Activated naive CD4-positive, alpha-beta T cell treated with anti-CD3 and anti-CD28 coated beads for 36 hours (primary cell): ENCODE results near the gene KLK3. TPM values are rescaled to one million over a fixed set of nuclear protein-coding genes. Genes with fewer than 3 reads are reported as not detected.

ENCODE experiments used
- CTCF ChIA-PET: fragments of 350-600 bp; sonication (Branson Sonifier 250); formaldehyde crosslinking; loops from one replicate; lab custom pipeline; 2021; ENCODE audit warnings: antibody characterized with exemption; lab: Charles Lee
- DNase-seq: peaks from one replicate; pipeline ENCODE4 v3.0.0-alpha.2; 2020
- H3K27ac Mint-ChIP-seq: one replicate; pipeline ENCODE4 v1.8.0; 2021; ENCODE audit warnings: mild to moderate bottlenecking, mixed read lengths
- H3K27me3 Mint-ChIP-seq: one replicate; pipeline ENCODE4 v1.8.0; 2021; ENCODE audit warnings: low read depth, mixed read lengths
- H3K36me3 Mint-ChIP-seq: one replicate; pipeline ENCODE4 v1.8.0; 2021; ENCODE audit warnings: low read depth, mixed read lengths
- H3K4me1 Mint-ChIP-seq: one replicate; pipeline ENCODE4 v1.8.0; 2021; ENCODE audit warnings: low read depth, mixed read lengths
- H3K4me3 Mint-ChIP-seq: one replicate; pipeline ENCODE4 v1.8.0; 2021; ENCODE audit warnings: mild to moderate bottlenecking, moderate library complexity, mixed read lengths
- H3K9me3 Mint-ChIP-seq: one replicate; pipeline ENCODE4 v1.8.0; 2021; ENCODE audit warnings: mixed read lengths
- intact Hi-C: fragments of 100-400 bp; cut with micrococcal nuclease; formaldehyde crosslinking; loops from one replicate; pipeline ENCODE4 v1.15.1; 2023
- total RNA-seq, 2 experiments: library from RNA; stranded (reverse); gene quantifications; one replicate each; pipeline ENCODE4 v1.2.3, GENCODE V29; 2021

Gene KLK3
- total RNA-seq, 2 experiments from 2014 or later = not detected

DNA sequence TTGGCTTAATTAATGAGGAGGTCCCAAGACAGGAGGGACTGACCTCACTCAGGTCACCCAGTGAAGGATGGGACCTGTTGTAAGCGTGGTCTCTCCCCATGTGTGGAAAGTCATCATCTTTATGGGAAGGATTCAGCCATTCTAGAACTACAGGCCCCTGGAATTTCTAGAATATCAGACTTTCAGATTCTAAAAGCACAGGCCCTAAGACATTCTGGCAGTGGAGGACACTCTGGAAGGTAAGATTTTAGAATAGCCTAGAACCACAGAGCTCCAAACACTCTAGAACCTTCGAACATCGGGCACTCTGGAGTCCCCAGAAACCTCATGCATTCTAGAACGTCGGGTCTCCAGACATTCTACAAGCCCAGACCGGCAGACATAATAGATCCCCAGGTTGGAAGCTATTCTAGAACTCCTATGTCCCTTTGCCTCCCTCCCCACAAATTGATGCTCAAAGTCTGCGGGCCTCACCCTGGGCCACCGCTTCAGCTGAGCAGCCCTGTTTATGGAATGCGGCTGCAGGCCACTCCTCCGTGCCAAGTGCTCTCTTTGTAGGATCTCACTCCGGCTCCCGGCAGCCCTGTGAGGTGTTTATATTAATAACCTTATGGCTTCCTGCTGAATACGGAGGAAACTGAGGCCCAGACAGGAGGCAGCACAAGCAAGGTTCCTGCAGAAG is 19.5 kb upstream of the KLK3 start:
- CTCF ChIA-PET = no interaction called here
- peak overlapping the region; percentile 73 for H3K4me3 Mint-ChIP-seq
- H3K27ac Mint-ChIP-seq = no peak overlapping the region
- DNase-seq = no peak
- peaks cover 46% of the 10 kb centered on the region for H3K27me3 Mint-ChIP-seq
- peaks cover 7% of the 10 kb centered on the region for H3K4me1 Mint-ChIP-seq
- no peaks in the 10 kb centered on the region for H3K36me3 Mint-ChIP-seq
- intact Hi-C loops = loop anchor here (2.0 to 5.0 kb wide), 2 partner anchors 18 to 87 kb away; no protein-coding TSS in a partner anchor
- no peaks in the 10 kb centered on the region for H3K9me3 Mint-ChIP-seq

- H3K9me3 Mint-ChIP-seq = no peaks in the 10 kb centered on the region
- peaks cover 7% of the 10 kb centered on the region for H3K4me1 Mint-ChIP-seq
- CTCF ChIA-PET = no interaction called here
- DNase-seq = peak; percentile 78
- intact Hi-C loops = loop anchor here (2.0 to 5.0 kb wide), 3 partner anchors 19 to 86 kb away; no protein-coding TSS in a partner anchor
- H3K27me3 Mint-ChIP-seq = peaks cover 47% of the 10 kb centered on the region
- no peak overlapping the region for H3K27ac Mint-ChIP-seq
- H3K4me3 Mint-ChIP-seq = peak overlapping the region; percentile 73
- no peaks in the 10 kb centered on the region for H3K36me3 Mint-ChIP-seq
Measured at GRCh38 chr19:50835785-50836542, 18.8 kb upstream of the KLK3 start.

DNA sequence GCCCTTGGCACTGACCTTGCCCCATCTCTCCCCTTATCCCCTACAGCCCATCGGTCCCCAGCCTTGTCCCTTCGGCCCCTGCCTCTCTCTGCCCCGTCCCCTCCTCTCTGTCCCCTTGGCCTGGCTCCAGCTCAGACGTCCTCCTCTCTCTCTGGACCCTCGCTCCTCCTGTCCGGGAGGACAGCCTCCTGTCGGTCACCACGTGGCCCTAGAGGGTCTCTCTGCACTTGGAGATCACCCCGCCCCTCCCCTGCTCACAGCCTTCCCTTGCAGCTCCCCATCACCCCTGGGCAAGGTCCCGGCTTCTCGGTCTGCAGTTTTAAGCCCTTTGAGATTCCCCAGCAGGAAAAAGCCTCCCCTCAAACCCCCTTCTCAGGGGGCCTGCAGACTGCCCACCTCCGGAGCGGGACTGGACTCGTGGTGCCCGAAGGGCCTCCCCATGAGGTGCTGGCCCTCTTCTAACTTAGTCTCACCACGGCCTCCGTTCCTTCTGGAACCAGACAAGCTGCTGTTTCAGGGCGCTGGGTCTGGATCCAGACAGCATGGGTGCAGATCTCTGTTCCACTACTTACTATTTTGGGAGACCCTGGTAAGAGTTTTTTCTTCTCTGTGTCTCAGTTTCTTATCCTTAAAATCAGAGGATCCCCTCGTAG is 18.0 kb upstream of the KLK3 start:
- DNase-seq = no peak
- Mint-ChIP-seq H3K36me3 (no peaks in the 10 kb centered on the region), H3K4me1 (peaks cover 7% of the 10 kb centered on the region), H3K9me3 (no peaks in the 10 kb centered on the region), H3K27me3 (peaks cover 40% of the 10 kb centered on the region), H3K4me3 (peak overlapping the region; percentile 73), H3K27ac (no peak overlapping the region)
- CTCF ChIA-PET = no interaction called here
- intact Hi-C loops = loop anchor here (2.0 to 5.0 kb wide), 2 partner anchors 32 to 86 kb away; no protein-coding TSS in a partner anchor

- no peak overlapping the region for H3K27ac Mint-ChIP-seq
- no peak overlapping the region for H3K4me3 Mint-ChIP-seq
- CTCF ChIA-PET = no interaction called here
Measured at GRCh38 chr19:50837300-50837699, 17.4 kb upstream of the KLK3 start.

GRCh38 chr19:50838239-50838638 is 16.5 kb upstream of the KLK3 start:
- CTCF ChIA-PET = no interaction called here
- H3K27me3 Mint-ChIP-seq = peaks cover 35% of the 10 kb centered on the region
- H3K27ac Mint-ChIP-seq = no peak overlapping the region
- H3K36me3 Mint-ChIP-seq = no peaks in the 10 kb centered on the region
- H3K4me1 Mint-ChIP-seq = peaks cover 7% of the 10 kb centered on the region
- no peak overlapping the region for H3K4me3 Mint-ChIP-seq
- intact Hi-C loops = loop anchor here (5.0 kb wide), 1 partner anchor 84 kb away; no protein-coding TSS in a partner anchor
- peaks cover 1% of the 10 kb centered on the region for H3K9me3 Mint-ChIP-seq
- DNase-seq = no peak

More at GRCh38 chr19:50837300-50837699, 17.4 kb upstream of the KLK3 start:
- no peaks in the 10 kb centered on the region for H3K9me3 Mint-ChIP-seq
- no peak for DNase-seq
- peaks cover 7% of the 10 kb centered on the region for H3K4me1 Mint-ChIP-seq
- intact Hi-C loops = loop anchor here (2.0 to 5.0 kb wide), 2 partner anchors 32 to 85 kb away; no protein-coding TSS in a partner anchor
- peaks cover 39% of the 10 kb centered on the region for H3K27me3 Mint-ChIP-seq
- H3K36me3 Mint-ChIP-seq = no peaks in the 10 kb centered on the region

- intact Hi-C loops = loop anchor here (5.0 kb wide), 1 partner anchor 82 kb away; no protein-coding TSS in a partner anchor
- Mint-ChIP-seq H3K36me3 (peaks cover 1% of the 10 kb centered on the region), H3K4me3 (no peak overlapping the region), H3K4me1 (peaks cover 7% of the 10 kb centered on the region), H3K27me3 (peaks cover 34% of the 10 kb centered on the region), H3K27ac (no peak overlapping the region), H3K9me3 (peaks cover 11% of the 10 kb centered on the region)
- DNase-seq = no peak
- CTCF ChIA-PET = interaction anchor here (0.6 to 1.2 kb wide), 2 partner anchors 66 to 82 kb away, joined by 3 to 6 read pairs; no protein-coding TSS in a partner anchor
Measured at GRCh38 chr19:50839712-50840655, 14.7 kb upstream of the KLK3 start.

- CTCF ChIA-PET = no interaction called here
- Mint-ChIP-seq H3K27me3 (peaks cover 22% of the 10 kb centered on the region), H3K4me3 (no peak overlapping the region), H3K27ac (no peak overlapping the region), H3K4me1 (no peaks in the 10 kb centered on the region), H3K36me3 (peaks cover 1% of the 10 kb centered on the region), H3K9me3 (peaks cover 11% of the 10 kb centered on the region)
- intact Hi-C loops = no loop called here
- DNase-seq = no peak
Measured at GRCh38 chr19:50842130-50842529, 12.6 kb upstream of the KLK3 start.

DNA sequence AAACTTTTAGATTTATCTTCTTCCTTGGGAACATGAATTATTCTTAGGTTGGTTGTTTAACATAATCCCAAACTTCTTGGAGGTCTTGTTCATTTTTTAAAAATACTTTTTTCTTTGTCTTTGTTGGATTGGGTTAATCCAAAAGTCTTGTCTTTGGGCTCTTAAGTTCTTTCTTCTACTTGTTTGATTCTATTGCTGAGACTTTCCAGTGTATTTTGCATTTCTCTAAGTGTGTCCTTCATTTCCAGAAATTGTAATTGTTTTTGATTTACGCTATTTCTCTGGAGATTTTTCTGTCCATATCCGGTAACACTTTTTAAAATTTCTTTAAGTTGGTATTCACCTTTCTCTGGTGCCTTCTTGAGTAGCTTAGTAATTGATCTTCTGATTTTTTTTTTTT is 11.5 kb upstream of the KLK3 start:
- Mint-ChIP-seq H3K36me3 (peaks cover 1% of the 10 kb centered on the region), H3K4me3 (no peak overlapping the region), H3K27ac (no peak overlapping the region), H3K9me3 (peaks cover 11% of the 10 kb centered on the region), H3K27me3 (peaks cover 16% of the 10 kb centered on the region), H3K4me1 (no peaks in the 10 kb centered on the region)
- intact Hi-C loops = no loop called here
- DNase-seq = no peak
- CTCF ChIA-PET = no interaction called here

DNA sequence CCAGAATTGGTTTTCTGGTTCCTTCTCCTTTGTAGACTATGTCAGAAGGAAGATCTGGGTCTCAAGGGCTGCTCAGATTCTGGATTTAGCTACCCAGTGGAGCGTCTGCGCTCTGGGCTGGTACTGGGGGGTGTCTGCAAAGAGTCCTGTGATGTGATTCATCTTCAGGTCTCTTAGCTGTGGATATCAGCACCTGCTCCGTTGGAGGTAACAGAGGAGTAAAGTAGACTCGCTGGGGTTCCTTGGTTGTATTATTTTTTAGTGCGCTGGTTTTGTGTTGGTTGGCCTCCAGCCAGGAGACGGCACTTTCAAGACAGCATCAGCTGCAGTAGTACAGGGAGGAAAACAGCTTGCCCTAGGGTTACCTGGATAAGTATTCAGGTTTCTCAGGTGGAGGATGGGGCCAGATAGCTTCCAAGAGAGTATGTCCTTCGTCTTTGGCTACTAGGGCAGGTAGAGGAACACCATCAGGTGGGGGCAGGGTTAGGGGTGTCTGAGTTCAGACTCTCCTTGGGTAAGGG is 11.0 kb upstream of the KLK3 start:
- DNase-seq = no peak
- intact Hi-C loops = no loop called here
- peaks cover 11% of the 10 kb centered on the region for H3K9me3 Mint-ChIP-seq
- H3K27me3 Mint-ChIP-seq = peaks cover 15% of the 10 kb centered on the region
- H3K36me3 Mint-ChIP-seq = peaks cover 1% of the 10 kb centered on the region
- no peak overlapping the region for H3K4me3 Mint-ChIP-seq
- CTCF ChIA-PET = interaction anchor here (0.7 kb wide), 1 partner anchor 19 kb away, joined by 3 read pairs; no protein-coding TSS in a partner anchor
- no peak overlapping the region for H3K27ac Mint-ChIP-seq
- no peaks in the 10 kb centered on the region for H3K4me1 Mint-ChIP-seq

GRCh38 chr19:50844296-50844935 is 10.3 kb upstream of the KLK3 start:
- Mint-ChIP-seq H3K27me3 (peaks cover 17% of the 10 kb centered on the region), H3K4me3 (no peak overlapping the region), H3K4me1 (no peaks in the 10 kb centered on the region), H3K27ac (no peak overlapping the region), H3K9me3 (peaks cover 11% of the 10 kb centered on the region), H3K36me3 (peaks cover 1% of the 10 kb centered on the region)
- intact Hi-C loops = no loop called here
- no peak for DNase-seq
- CTCF ChIA-PET = interaction anchor here (0.7 kb wide), 1 partner anchor 20 kb away, joined by 3 read pairs; no protein-coding TSS in a partner anchor

- no peak overlapping the region for H3K4me3 Mint-ChIP-seq
- no peak for DNase-seq
- intact Hi-C loops = no loop called here
- peaks cover 32% of the 10 kb centered on the region for H3K27me3 Mint-ChIP-seq
- CTCF ChIA-PET = no interaction called here
- no peaks in the 10 kb centered on the region for H3K4me1 Mint-ChIP-seq
- no peaks in the 10 kb centered on the region for H3K36me3 Mint-ChIP-seq
- H3K27ac Mint-ChIP-seq = no peak overlapping the region
- no peaks in the 10 kb centered on the region for H3K9me3 Mint-ChIP-seq
Measured at GRCh38 chr19:50850738-50851137, 4.0 kb upstream of the KLK3 start.
